ENCODE data around the gene SPSB4. TPM values are rescaled to one million over a fixed set of nuclear protein-coding genes. Genes with fewer than 3 reads are reported as not detected.
A peak's percentile ranks its signal among the peaks of the same experiment; 100 is the strongest.

Gene SPSB4
- polyA plus RNA-seq, 1 donor, result 14.8 TPM

DNA sequence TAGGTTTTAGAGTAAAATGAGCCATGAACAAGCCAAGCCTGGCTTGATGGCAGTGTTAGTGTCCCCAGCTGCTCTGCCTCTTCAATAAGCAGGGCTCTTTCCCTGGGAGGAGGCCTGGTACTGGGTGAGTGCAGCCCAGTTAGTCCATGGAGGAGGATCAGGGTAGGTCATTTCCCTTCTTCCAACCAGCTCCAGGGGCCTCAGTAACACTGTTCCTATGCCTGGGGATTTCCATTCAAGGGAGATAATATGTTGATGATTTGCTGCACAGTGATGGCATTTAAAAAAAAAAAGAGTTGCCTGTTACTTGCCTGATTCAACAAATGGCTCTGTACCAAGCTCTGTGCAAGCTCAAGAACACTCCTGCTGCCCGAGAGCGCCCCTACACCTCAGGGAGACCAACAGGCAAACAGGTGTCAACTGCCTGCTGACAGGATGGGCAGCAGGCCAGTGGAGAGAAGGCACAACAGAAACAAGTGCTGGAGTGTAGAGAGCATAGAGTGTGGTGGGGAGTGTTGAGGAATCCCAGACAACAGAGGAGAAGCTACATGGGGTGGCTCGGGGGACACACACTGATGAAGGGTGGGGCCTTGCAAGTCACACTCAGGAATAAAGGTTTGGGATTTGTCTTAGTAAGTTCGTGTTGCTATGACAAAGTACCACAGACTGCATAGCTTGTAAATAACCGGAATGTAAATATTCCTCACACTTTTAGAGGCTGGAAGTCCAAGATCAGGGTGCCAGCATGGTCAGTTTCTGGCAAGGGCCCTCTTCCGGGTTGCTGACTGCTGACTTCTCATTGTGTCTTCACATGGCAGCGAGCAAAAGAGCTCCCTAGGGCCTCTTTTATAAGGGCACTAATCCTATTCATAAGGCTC lies 101.9 kb downstream of the SPSB4 start:
- DNase-seq, result no peak

DNA sequence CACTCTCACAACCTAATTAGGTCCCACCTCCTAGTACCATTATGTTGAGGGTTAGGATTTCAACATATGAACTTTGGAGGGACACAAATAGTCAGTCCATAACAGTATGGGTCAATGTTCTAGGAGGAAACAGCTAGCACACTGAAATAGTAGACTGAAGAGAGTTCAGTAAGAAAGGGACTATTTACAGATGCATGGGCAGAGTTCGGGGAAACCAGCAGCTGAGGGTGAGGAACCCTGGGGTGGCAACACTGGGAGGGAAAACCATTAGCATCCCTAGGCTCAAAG lies 102.5 kb downstream of the SPSB4 start:
- DNase-seq, result no peak

DNA sequence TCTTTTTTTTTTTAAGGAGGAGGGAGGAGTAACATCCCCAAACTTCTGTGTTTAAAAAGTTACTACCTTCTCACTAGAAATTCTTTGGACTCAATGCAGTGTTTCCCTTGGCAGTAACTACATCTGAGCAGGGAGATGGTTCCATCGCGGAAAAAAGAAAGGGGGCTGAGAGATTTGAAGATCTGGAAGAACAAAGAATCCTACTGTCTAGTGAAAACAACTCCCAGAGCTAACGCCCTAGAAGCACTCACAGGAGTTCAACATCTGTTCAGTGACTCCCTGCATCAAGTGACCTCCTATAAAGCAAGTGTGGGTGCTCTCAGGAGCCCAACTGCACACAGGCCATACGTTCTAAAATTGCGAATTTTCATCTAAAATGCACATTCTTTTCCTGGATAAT lies 113.7 kb downstream of the SPSB4 start:
- DNase-seq, result no peak

DNA sequence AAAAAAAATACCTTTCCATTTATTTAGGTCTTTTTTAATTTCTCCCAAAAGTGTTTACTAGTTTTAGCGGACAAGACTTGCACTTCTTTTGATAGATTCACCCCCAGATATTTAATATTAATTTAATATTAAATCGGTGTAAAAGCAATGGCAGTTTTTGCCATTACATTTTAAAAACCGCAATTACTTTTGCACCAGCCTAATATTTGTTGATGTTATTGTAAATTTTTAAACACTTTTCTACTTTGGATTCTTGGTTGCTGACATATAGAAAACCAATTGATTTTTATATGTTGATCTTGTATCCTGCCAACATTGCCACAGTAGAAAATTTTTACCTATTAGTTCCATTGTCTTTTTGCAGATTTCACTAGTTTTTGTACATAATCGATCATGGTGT lies 116.5 kb downstream of the SPSB4 start:
- DNase-seq, result no peak

DNA sequence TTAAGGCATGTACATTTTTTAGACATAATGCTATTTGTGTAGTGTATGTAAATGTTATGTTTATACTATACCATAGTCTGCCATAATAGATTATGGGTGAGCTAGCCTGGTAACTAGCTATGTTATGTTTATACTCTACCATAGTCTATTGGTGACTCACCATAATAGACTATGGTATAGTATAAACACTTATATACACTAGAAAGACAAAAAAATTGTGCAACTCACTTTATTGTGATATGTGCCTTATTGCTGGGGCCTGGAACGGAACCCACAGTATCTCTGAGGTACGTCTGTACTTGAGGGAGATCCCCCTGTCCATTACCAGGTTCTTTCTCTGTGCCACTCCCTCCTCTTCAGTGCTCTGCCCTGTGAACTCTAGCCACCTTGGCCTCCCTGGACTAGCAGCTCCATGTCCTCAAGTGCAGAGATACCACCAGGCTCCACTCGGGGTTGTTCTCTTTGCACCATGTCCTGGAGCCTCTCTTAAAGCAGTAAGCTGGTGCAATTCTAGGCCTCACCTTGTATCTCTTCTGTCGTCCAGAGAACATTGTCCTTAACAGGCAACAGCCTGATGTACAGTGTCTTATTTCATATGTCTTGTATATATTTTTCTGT lies 119.6 kb downstream of the SPSB4 start:
- no peak for DNase-seq

DNA sequence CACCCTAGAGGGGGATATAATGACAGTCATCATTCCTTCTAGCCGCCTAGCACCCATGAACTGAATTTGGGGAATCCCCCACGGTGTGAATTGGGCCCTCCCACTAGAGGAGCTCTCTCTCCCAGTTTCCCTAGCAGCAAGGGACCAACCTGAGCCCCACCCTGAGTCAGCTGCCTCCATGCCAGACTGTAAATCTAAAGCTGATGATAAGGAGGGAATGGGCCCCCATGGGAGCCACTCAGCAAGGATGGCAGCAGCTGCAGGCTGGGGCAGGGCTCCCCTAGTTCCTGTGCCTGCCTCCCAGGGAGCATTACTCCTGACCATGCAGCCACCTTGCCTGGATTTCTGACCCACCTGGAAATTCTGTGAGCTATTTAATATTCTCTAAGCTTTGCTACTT lies 123.5 kb downstream of the SPSB4 start:
- no peak for DNase-seq

DNA sequence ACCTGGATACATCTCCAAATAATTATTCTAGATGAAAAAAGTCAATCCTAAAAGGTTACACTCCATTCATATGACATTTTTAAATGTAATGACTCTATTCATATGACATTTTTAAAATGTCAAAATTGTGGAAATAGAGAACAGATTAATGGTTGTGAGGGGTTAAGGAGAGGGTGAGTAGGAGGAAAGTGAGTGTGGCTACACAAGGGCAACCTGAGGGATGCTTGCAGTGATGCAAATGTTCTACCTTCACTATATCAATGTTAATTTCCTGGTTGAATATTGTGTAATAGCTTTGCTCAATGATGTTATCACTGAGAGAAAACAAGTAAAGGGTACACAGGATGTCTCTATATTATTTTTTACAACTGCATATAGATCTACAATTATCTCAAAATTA lies 125.6 kb downstream of the SPSB4 start:
- no peak for DNase-seq

DNA sequence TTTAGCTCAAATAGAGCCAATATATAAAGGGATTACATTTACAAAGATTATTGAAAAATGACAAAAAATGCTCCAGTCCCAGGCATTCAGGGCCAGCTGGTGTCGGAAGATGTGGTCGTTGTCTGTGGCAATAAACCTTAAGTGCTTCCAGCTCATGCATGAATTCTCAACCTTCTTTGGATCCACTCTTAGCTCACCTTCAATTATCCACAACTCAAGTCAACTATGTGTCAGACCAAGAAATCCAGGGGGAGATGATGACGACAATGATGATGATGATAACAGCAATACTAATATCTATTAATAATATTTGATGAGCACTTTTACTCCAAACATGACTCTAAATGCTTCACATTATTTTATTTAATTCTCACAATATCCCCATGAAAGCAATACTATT lies 126.9 kb downstream of the SPSB4 start:
- no peak for DNase-seq

DNA sequence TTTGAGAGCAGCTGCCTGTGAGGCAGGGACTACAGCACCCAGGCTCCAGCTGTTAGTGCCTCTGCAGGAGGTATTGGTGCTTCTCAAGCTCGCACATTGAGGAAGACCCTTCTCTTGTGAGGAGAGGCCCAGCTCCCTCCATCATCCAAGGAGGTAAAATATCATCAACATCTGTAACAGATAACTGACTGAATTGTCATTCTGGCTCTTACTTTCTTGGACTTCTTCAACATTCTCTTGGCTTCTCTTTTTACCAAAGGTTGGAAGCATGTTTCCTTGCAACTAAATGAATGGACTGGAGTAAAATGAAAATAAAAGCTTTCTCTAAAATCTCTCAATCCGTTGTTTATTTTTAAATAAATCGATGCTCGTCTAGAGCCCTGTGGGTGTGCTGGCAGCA lies 127.4 kb downstream of the SPSB4 start:
- DNase-seq, result no peak

DNA sequence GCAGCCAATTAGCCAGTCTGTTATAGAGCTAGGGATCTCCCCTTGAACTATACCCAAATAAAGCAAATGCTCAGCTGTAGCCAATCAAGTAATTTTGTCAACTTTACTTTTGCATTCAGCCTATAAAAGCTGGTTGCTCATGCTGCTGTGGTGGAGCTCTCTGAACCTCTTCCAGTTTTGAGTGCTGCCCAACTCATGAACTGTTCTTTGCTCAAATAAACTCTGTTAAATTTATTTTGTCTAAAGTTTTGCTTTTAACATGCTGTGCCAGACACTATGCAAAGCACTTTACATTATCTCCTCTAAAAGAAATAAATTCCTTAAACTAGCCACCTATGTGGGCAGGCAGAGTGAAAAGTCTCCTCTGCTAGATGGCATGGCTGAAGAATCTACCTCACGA lies 128.8 kb downstream of the SPSB4 start:
- DNase-seq, result no peak

DNA sequence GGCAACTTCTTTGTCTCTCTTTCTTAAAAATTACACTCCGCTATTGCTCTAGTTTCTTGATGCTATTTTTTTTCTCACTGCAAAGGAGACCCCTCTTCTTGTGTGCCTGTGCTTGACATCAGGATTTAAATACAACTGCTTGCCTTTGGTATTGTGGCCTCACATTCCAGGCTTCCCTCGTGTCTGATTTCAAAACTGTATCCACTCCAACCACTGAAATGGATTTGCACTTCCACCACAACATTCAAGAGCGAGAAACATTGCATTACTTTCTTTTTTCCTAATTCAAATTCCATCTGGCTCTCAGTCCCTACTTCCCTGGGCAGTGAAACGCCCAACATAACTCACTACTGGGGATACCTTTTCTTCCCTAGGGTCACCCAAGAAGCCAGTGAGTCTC lies 130.0 kb downstream of the SPSB4 start:
- DNase-seq, result no peak

DNA sequence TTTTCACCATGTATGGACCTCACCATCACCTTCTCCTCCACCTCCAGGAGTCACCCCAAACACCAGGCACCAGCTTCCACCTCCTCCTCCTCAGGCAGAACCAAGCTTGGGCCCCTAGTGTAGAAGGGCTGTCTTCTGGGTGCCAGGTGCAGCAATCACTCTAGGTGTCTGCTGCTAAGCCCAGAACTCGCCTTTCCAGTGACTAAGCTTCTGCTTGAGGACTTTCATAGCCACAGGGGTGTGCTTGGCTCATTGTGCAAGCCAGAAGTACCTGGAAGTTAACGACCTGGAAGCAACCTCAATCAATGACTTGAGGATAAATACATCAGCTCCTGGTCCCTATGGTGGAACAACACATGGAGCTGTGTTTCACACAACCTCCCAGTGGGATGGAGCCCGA lies 130.7 kb downstream of the SPSB4 start:
- no peak for DNase-seq

DNA sequence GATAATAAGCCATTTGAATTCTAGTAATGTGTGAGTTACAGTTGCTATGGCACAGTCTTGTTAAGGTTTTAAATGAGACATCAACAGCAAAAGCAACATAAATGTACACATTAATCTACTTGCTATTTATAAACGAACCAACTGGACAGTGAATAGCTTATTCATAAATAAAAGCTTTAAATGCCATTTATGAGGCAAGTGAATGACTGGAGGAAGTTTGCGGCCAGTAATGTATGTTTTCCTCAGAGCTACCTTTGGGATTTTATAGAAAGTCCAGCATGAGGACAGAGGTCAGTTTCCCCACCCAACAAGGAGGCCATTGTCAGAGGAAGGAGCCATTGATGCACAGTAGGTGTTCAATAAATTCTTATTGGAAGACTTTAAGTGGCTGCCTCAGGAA lies 132.5 kb downstream of the SPSB4 start:
- DNase-seq, result no peak

DNA sequence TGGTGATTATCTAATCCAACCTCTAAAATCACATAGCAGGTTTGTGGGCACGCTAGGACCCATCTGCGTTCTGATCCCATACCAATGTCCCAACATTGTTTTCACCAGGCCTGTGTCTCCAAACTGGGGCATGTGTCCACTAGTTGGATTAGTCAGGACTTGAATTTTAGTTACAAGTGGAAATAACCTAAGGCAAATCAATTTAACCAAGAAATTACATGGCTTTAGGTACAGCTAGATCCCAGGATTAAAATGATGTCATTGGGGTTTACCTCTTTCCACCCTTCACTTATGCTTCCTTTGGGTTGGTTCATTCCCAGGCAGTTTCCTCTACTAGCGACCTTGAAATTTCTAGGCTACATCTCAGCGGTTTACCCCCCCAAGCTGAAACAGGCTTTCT lies 133.3 kb downstream of the SPSB4 start:
- no peak for DNase-seq

DNA sequence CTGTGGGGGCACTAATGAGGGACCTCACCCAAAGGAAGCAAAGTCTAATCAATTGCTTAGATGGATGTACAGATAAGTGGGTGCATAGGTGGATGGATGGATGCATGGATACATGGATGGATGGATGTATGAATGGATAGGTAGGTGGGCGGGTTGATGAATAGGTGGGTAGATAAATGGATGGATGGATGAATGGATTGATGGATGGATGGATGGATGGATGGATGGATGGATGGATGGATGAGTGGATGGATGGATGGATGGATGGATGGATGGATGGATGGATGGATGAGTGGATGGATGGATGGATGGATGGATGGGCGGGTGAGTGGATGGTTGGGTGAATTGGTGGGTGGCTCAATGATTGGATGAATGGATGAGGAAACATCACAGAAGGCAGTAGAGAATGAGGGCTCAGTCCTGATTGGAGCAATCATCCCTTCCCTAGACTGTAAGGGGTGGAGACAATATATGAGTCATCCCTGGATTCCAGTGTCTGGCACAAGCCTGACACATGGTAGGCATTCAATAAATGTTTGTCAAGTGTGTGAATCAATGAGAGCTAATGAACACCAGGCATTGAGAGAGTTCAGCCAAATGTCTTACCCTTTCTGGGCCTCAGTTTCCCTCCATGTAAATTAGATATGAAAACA lies 140.1 kb downstream of the SPSB4 start:
- DNase-seq, result no peak

DNA sequence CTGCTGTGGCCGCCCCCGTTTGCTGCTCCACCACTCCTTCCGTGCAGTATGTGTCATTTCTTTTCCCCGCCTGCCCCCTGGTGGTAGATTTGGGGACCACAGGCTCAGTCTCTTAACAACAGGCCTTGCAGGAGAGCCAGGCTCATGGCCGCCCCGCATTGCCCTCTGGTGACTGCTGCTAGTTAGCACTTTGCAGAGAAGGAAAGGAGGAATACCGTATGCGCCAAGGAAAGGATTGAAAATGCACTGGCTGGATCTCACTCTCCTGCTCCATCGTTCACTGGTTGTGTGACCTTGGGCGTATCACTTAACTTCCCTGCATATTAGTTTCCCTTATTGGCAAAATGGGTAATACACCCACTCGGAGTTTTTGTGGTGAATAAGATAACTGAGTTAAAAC lies 141.2 kb downstream of the SPSB4 start:
- DNase-seq, result peak; percentile 97

DNA sequence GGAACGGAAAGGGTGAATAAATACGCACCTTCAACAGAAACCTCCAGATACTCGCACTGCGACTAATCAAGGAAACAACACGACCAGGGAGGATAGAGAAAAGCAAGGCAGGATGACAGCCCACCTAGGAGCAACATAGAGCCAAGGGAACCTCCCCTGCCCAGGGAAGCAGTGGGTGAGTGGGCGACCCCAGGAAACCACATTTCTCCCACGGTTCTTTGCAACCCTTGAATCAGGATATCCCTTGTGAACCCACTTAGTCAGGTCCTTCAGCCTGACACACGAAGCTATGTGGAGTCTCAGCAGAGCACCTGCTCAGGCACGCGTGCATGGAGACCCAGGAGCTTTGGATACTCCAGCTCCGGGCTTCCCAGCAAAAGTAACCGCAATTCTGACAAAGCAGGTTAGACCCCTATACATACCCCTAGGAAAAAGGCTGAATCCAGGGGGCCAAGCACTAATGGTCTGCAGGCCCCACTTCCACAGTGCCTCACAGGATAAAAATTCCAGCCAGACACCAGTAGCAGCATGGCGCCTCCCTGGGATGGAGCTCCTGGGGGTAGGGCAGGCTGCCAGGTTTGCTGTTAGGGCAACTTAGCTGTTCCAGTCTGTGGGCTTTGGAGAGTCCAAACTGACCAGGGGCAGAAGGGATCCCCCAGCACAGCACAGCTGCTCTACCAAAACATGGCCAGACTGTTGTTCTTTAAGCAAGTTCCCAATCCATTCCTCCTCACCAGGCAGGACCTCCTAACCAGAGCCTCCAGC lies 142.1 kb downstream of the SPSB4 start:
- DNase-seq, result no peak

Other genes with a start within 250 kb of the SPSB4 start
- 210 TPM for gene SLC25A36, start 109.5 kb upstream of the SPSB4 start, polyA plus RNA-seq (ENCODE audit: insufficient read length)
- gene PXYLP1, start 180.5 kb downstream of the SPSB4 start, polyA plus RNA-seq (ENCODE audit: insufficient read length), result 39.3 TPM